Lung (tissue), 12 donors: ENCODE results near the gene H2AZ1. TPM values are rescaled to one million over a fixed set of nuclear protein-coding genes. Genes with fewer than 3 reads are reported as not detected.
A peak's percentile ranks its signal among the peaks of the same experiment; 100 is the strongest.

ENCODE experiments used
- ATAC-seq: fragments of 200-7000 bp; cut with Tn5 transposase; one replicate; pipeline ENCODE4 v1.9.1; 2020; ENCODE audit warnings: moderate number of reproducible peaks; ENCODE audit not compliant: insufficient read depth, low FRiP score
- DNase-seq, 3 donors: peaks; one replicate each; pipeline ENCODE4 v3.0.0-alpha.2; 2013 to 2017
- H3K27ac ChIP-seq, 2 donors: one replicate each; pipeline ENCODE4 v1.5.1; 2013; ENCODE audit warnings: mild to moderate bottlenecking in 2 of 2, moderate library complexity in 2 of 2, control low read depth in 1 of 2, inconsistent platforms in 1 of 2, low read depth in 1 of 2, low read length in 1 of 2
- H3K27me3 ChIP-seq, 3 donors: one replicate each; pipeline ENCODE4 v1.5.1; 2013; ENCODE audit warnings: low read length in 2 of 3; ENCODE audit not compliant: control insufficient read depth in 3 of 3, insufficient read depth in 3 of 3
- H3K36me3 ChIP-seq, 4 donors: one replicate each; pipeline ENCODE4 v1.5.1; 2013; ENCODE audit warnings: low read length in 4 of 4, mild to moderate bottlenecking in 1 of 4, moderate library complexity in 1 of 4; ENCODE audit not compliant: control insufficient read depth in 4 of 4, insufficient read depth in 4 of 4
- H3K4me1 ChIP-seq, 5 donors: one replicate each; pipeline ENCODE4 v1.5.1; 2013; ENCODE audit warnings: low read length in 5 of 5, mild to moderate bottlenecking in 2 of 5, moderate library complexity in 1 of 5; ENCODE audit not compliant: control insufficient read depth in 5 of 5, insufficient read depth in 5 of 5
- H3K4me3 ChIP-seq: one replicate; pipeline ENCODE4 v1.5.1; 2013; ENCODE audit warnings: mild to moderate bottlenecking, control low read depth, moderate library complexity
- H3K9ac ChIP-seq, 2 donors: one replicate each; pipeline ENCODE4 v1.5.1; 2013; ENCODE audit warnings: low read length in 2 of 2, control low read depth in 1 of 2; ENCODE audit not compliant: insufficient read depth in 1 of 2
- H3K9me3 ChIP-seq, 4 donors: one replicate each; pipeline ENCODE4 v1.5.1; 2013; ENCODE audit warnings: low read length in 3 of 4, mild to moderate bottlenecking in 1 of 4, moderate library complexity in 1 of 4; ENCODE audit not compliant: control insufficient read depth in 4 of 4, insufficient read depth in 3 of 4
- WGBS, 2 donors: extraction: QIAGEN DNeasy Blood & Tissue Kit; methylation state at CpG; one replicate each; pipeline ENCODE4 v1.1.7; 2013; 5-methylcytosine and 5-hydroxymethylcytosine counted together
- polyA plus RNA-seq, 2 donors: library from polyadenylated mRNA; stranded (reverse); fragments of 200-250 nt; gene quantifications; one replicate each; pipeline ENCODE4 v1.2.1, GENCODE V29; 2013
- total RNA-seq, 2 donors: library from RNA; depleted of rRNA in 1 of 2; stranded (reverse); fragments of >200 nt in 1 of 2; gene quantifications; one replicate each; pipeline ENCODE4 v1.2.1, GENCODE V29; 2014 to 2021
- TF ChIP-seq, protein P1 (sequence below): IDR thresholded peaks from 2 replicates; pipeline ENCODE4 v1.5.1; 2012; ENCODE audit warnings: mild to moderate bottlenecking; ENCODE audit errors: control extremely low read depth, extremely low read depth
- donor health status: control.
- donor health status: control.
- donor health status: Bipolar disorder and iron deficiency.
- donor health status: healthy.
- donor health status: DM: yes; HTN: yes; CAD: no.

Gene H2AZ1
- total and polyA plus RNA-seq, 4 donors: 110 to 229 (median 144) TPM

DNA sequence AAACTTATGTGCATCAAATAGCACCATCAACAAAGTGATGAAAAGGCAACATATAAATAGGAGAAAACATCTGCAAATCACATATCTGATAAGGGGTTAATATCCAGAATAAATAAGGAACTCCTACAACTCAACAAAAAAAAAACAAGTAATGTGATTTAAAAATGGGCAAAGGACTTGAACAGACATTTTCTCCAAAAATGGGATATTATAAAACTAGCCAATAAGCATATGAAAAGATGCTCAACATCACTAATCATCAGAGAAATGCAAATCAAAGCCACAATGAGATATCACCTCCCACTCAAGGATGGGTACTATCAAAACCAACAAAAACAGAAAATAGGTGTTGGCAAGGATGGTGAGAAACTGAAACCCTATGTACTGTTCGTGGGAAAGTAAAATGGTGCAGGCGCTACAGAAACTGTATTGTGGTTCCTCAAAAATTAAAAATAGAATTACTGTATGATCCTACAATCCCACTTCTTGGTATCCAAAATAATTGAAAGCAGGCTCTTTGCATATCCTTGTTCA, 6.1 kb downstream of the H2AZ1 start:
- Histone ChIP-seq H3K4me1 (peaks cover 3 to 33% (median 17%) of the 10 kb centered on the region in 5 donors), H3K9ac (no peak overlapping the region), H3K4me3 (no peak overlapping the region), H3K27ac (no peak overlapping the region), H3K27me3 (no peaks in the 10 kb centered on the region), H3K9me3 (no peaks in the 10 kb centered on the region), H3K36me3 (peaks cover 0 to 13% (median 3%) of the 10 kb centered on the region in 4 donors)
- ATAC-seq (no peak), DNase-seq (no peak)
- TF ChIP-seq, protein P1, sequence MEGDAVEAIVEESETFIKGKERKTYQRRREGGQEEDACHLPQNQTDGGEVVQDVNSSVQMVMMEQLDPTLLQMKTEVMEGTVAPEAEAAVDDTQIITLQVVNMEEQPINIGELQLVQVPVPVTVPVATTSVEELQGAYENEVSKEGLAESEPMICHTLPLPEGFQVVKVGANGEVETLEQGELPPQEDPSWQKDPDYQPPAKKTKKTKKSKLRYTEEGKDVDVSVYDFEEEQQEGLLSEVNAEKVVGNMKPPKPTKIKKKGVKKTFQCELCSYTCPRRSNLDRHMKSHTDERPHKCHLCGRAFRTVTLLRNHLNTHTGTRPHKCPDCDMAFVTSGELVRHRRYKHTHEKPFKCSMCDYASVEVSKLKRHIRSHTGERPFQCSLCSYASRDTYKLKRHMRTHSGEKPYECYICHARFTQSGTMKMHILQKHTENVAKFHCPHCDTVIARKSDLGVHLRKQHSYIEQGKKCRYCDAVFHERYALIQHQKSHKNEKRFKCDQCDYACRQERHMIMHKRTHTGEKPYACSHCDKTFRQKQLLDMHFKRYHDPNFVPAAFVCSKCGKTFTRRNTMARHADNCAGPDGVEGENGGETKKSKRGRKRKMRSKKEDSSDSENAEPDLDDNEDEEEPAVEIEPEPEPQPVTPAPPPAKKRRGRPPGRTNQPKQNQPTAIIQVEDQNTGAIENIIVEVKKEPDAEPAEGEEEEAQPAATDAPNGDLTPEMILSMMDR: no peak
- 78 to 92% methylated on average over 2 of the region's 2 CpGs for WGBS, 2 donors

- Histone ChIP-seq H3K27ac (no peak overlapping the region), H3K4me3 (no peak overlapping the region), H3K27me3 (no peaks in the 10 kb centered on the region), H3K4me1 (no peaks in the 10 kb centered on the region), H3K36me3 (peaks cover 0 to 20% (median 3%) of the 10 kb centered on the region in 4 donors), H3K9me3 (peaks cover 0 to 17% (median 2%) of the 10 kb centered on the region in 4 donors), H3K9ac (no peak overlapping the region)
- TF ChIP-seq, protein P1: no peak
- ATAC-seq: no peak
- DNase-seq: no peak
- WGBS, 2 donors: 92 to 96% methylated on average over 3 of the region's 3 CpGs
These were observed 11.8 kb downstream of the H2AZ1 start for GRCh38 chr4:99938243-99938753.

- peak in 2 of 3 donors; percentile 8 to 13 for DNase-seq
- Histone ChIP-seq H3K4me1 (no peaks in the 10 kb centered on the region), H3K4me3 (no peak overlapping the region), H3K36me3 (peaks cover 0 to 27% (median 3%) of the 10 kb centered on the region in 4 donors), H3K27me3 (no peaks in the 10 kb centered on the region), H3K9me3 (peaks cover 0 to 17% (median 2%) of the 10 kb centered on the region in 4 donors), H3K27ac (no peak overlapping the region), H3K9ac (no peak overlapping the region)
- TF ChIP-seq, protein P1: no peak
- no peak for ATAC-seq
These were observed 15.2 kb downstream of the H2AZ1 start for GRCh38 chr4:99934891-99935290.

DNA sequence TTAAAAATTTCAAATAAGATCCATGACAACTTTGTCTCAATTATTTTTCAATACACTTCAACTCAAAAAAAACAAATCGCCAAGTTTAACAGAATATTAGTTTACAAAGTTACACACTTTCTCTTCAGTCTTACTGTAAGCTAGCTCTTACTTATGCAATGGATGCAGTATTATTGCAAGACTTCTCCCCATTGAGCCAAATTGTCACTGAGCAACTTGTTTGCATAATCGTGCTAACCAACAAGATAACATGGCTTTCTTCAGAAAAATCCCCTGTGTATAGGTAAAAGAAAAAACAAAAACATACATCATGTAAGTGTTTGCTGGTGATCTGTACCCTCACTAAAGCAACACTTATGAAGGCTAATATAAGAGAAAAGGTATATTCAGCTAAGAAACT, 22.5 kb downstream of the H2AZ1 start:
- H3K27ac ChIP-seq: no peak overlapping the region
- H3K36me3 ChIP-seq: peaks cover 0 to 22% (median 10%) of the 10 kb centered on the region in 4 donors
- no peaks in the 10 kb centered on the region for H3K27me3 ChIP-seq
- DNase-seq: no peak
- H3K9ac ChIP-seq: no peak overlapping the region
- no peaks in the 10 kb centered on the region for H3K9me3 ChIP-seq
- no peak for ATAC-seq
- no peak overlapping the region for H3K4me3 ChIP-seq
- WGBS, 2 donors: 58 to 84% methylated on average over 2 of the region's 2 CpGs
- no peaks in the 10 kb centered on the region for H3K4me1 ChIP-seq
- TF ChIP-seq, protein P1: no peak
